ENCODE data around the gene TCF4. TPM values are rescaled to one million over a fixed set of nuclear protein-coding genes. Genes with fewer than 3 reads are reported as not detected.

The TCF4 gene
- total and polyA plus RNA-seq, 2 donors: 12.7 to 36.6 TPM

DNA sequence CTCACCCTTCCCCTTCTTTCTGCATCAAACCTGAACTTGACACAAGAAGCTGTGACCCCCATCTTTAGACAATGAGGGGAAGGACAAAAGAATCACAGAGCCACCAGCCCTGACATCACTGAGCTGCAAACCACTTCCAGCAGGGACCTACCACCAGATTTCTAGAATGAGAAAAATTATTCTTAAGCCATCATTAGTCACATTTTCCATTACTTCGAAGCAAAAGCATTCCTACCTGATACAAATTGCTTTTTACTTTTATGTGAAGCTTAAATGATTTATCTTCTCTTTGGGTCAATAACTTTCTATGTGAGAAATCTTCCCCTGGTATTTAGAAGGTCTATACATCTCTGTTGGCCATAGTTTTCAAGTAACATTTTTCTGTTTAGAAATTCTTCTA is 134.8 kb downstream of the TCF4 start:
- H3K36me3 ChIP-seq (ENCODE audit: control insufficient read depth in 2 of 2, insufficient read depth in 2 of 2, low read length in 1 of 2): no peaks in the 10 kb centered on the region
- no peak overlapping the region for H3K4me3 ChIP-seq (ENCODE audit: low read length in 2 of 2)
- WGBS: 94% methylated on average over 1 of the region's 1 CpG
- DNase-seq (ENCODE audit: low read depth in 6 of 9, low spot score in 9 of 9): no peak
- H3K4me1 ChIP-seq (ENCODE audit: control insufficient read depth in 2 of 2, insufficient read depth in 2 of 2, low read length in 2 of 2): no peaks in the 10 kb centered on the region
- H3K9me3 ChIP-seq (ENCODE audit: control insufficient read depth in 2 of 2, insufficient read depth in 1 of 2, low read length in 1 of 2): no peaks in the 10 kb centered on the region
- H3K27me3 ChIP-seq (ENCODE audit: control insufficient read depth in 2 of 2, insufficient read depth in 1 of 2, low read length in 1 of 2): no peaks in the 10 kb centered on the region
- no peak overlapping the region for H3K27ac ChIP-seq (ENCODE audit: low read depth in 1 of 2, low read length in 1 of 2)

DNA sequence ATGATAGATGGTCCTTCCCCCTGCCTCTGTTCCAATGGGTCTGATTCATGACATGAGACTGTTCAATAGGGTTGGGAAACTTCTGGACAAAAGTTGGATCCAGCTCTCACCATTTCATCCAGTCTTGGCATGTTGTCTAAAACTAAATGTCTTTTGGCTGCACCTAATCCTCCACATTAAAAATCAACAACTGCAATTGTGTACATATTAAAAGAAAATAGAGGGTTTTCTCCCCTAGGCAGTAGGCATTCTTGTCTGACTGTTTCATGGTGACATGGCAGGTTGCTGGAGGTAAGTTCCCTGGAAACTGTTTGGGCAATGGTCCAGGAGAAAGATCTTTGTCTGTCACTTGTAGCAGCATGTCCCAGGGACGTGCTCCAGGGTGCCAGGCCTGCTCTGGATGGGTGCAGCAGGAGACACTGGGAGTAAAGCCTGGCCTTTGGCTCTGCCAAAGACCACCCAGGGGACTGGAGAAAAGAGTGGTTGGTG is 135.8 kb downstream of the TCF4 start:
- 93% methylated on average over 1 of the region's 1 CpG for WGBS
- no peak overlapping the region for H3K27ac ChIP-seq (ENCODE audit: low read depth in 1 of 2, low read length in 1 of 2)
- DNase-seq (ENCODE audit: low read depth in 6 of 9, low spot score in 9 of 9): no peak

DNA sequence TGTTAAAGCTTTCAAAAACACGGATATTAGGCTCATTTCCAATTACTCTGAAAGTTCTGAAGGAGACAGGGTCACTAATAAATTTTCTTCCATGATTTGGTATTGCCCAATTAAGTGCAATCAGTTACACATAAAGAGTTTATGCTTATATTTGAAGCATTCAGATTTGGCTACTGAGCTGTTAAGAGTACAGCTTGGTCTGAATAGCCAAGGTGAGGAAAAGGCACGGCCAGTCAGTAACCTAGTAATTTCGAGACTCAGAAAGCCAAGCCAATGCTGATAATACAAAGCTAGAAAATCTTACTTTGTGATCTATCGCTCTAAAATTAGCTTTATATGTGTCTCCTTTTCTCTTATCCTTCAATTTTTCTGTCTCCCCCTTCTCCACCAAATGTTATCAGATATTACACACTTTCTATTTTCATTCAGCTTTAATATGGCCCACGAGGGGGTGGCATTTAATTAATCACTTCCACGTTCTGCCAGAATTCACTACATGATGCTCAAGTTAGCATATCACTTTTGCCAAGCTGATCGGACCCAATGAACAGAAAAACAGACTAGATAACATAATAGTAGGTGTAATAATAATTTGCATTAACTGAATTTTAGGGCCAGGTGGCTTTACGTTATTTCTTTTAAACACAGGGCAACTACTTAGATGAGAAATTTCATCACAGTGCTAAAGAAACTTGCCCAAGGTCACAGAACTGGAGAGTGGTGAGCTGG is 138.4 kb downstream of the TCF4 start:
- Histone ChIP-seq H3K27me3 (ENCODE audit: control insufficient read depth in 2 of 2, insufficient read depth in 1 of 2, low read length in 1 of 2) (no peaks in the 10 kb centered on the region), H3K27ac (ENCODE audit: low read depth in 1 of 2, low read length in 1 of 2) (no peak overlapping the region), H3K4me1 (ENCODE audit: control insufficient read depth in 2 of 2, insufficient read depth in 2 of 2, low read length in 2 of 2) (no peaks in the 10 kb centered on the region), H3K9me3 (ENCODE audit: control insufficient read depth in 2 of 2, insufficient read depth in 1 of 2, low read length in 1 of 2) (no peaks in the 10 kb centered on the region), H3K4me3 (ENCODE audit: low read length in 2 of 2) (no peak overlapping the region), H3K36me3 (ENCODE audit: control insufficient read depth in 2 of 2, insufficient read depth in 2 of 2, low read length in 1 of 2) (no peaks in the 10 kb centered on the region)
- no peak for DNase-seq (ENCODE audit: low read depth in 6 of 9, low spot score in 9 of 9)
- WGBS: 88% methylated on average over 8 of the region's 8 CpGs

More for the DNA sequence above, 135.8 kb downstream of the TCF4 start:
- no peaks in the 10 kb centered on the region for H3K27me3 ChIP-seq (ENCODE audit: control insufficient read depth in 2 of 2, insufficient read depth in 1 of 2, low read length in 1 of 2)
- no peaks in the 10 kb centered on the region for H3K9me3 ChIP-seq (ENCODE audit: control insufficient read depth in 2 of 2, insufficient read depth in 1 of 2, low read length in 1 of 2)
- no peaks in the 10 kb centered on the region for H3K36me3 ChIP-seq (ENCODE audit: control insufficient read depth in 2 of 2, insufficient read depth in 2 of 2, low read length in 1 of 2)
- no peaks in the 10 kb centered on the region for H3K4me1 ChIP-seq (ENCODE audit: control insufficient read depth in 2 of 2, insufficient read depth in 2 of 2, low read length in 2 of 2)
- no peak overlapping the region for H3K4me3 ChIP-seq (ENCODE audit: low read length in 2 of 2)

DNA sequence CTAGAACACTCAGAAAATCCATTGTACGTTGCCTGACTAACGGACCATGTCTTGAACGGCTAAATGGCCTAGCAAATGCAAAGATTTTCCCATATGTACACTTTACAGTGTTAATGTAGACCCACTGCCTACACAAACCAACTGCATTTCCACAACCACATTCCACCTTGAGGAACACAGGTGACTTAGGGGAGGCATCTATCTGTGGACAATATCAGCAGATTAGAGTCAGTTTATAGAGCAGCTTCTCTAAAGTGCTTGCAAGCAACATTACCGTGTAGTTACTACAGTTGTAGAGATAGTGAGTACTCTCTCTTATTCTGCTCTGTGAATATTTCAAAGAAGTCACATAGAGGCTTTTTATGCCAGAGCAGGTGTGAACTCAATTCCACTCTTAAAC is 139.6 kb downstream of the TCF4 start:
- Histone ChIP-seq H3K27ac (ENCODE audit: low read depth in 1 of 2, low read length in 1 of 2) (no peak overlapping the region), H3K4me3 (ENCODE audit: low read length in 2 of 2) (no peak overlapping the region), H3K4me1 (ENCODE audit: control insufficient read depth in 2 of 2, insufficient read depth in 2 of 2, low read length in 2 of 2) (no peaks in the 10 kb centered on the region), H3K36me3 (ENCODE audit: control insufficient read depth in 2 of 2, insufficient read depth in 2 of 2, low read length in 1 of 2) (no peaks in the 10 kb centered on the region), H3K9me3 (ENCODE audit: control insufficient read depth in 2 of 2, insufficient read depth in 1 of 2, low read length in 1 of 2) (no peaks in the 10 kb centered on the region), H3K27me3 (ENCODE audit: control insufficient read depth in 2 of 2, insufficient read depth in 1 of 2, low read length in 1 of 2) (no peaks in the 10 kb centered on the region)
- WGBS: 95% methylated on average over 4 of the region's 4 CpGs
- DNase-seq (ENCODE audit: low read depth in 6 of 9, low spot score in 9 of 9): no peak

DNA sequence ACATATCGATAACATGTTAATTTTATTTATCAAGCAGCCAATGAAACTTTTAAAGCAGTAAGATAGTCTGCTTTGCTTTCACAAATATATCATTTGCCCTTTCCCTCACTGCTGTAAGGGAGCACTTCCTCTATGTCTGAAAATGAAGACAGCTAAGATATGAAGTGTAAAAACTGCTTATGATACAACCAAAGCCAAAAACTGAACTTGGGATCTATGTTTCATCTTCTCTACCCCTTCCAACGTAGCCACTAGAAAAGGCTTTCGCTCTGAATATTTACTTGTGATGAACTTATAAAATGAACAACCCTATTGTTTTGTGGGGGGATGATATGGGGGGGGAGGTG is 140.3 kb downstream of the TCF4 start:
- no peak overlapping the region for H3K27ac ChIP-seq (ENCODE audit: low read depth in 1 of 2, low read length in 1 of 2)
- no peak overlapping the region for H3K4me3 ChIP-seq (ENCODE audit: low read length in 2 of 2)
- no peaks in the 10 kb centered on the region for H3K27me3 ChIP-seq (ENCODE audit: control insufficient read depth in 2 of 2, insufficient read depth in 1 of 2, low read length in 1 of 2)
- no peaks in the 10 kb centered on the region for H3K36me3 ChIP-seq (ENCODE audit: control insufficient read depth in 2 of 2, insufficient read depth in 2 of 2, low read length in 1 of 2)
- H3K9me3 ChIP-seq (ENCODE audit: control insufficient read depth in 2 of 2, insufficient read depth in 1 of 2, low read length in 1 of 2): no peaks in the 10 kb centered on the region
- no peaks in the 10 kb centered on the region for H3K4me1 ChIP-seq (ENCODE audit: control insufficient read depth in 2 of 2, insufficient read depth in 2 of 2, low read length in 2 of 2)
- 93% methylated on average over 3 of the region's 3 CpGs for WGBS
- DNase-seq (ENCODE audit: low read depth in 6 of 9, low spot score in 9 of 9): no peak

DNA sequence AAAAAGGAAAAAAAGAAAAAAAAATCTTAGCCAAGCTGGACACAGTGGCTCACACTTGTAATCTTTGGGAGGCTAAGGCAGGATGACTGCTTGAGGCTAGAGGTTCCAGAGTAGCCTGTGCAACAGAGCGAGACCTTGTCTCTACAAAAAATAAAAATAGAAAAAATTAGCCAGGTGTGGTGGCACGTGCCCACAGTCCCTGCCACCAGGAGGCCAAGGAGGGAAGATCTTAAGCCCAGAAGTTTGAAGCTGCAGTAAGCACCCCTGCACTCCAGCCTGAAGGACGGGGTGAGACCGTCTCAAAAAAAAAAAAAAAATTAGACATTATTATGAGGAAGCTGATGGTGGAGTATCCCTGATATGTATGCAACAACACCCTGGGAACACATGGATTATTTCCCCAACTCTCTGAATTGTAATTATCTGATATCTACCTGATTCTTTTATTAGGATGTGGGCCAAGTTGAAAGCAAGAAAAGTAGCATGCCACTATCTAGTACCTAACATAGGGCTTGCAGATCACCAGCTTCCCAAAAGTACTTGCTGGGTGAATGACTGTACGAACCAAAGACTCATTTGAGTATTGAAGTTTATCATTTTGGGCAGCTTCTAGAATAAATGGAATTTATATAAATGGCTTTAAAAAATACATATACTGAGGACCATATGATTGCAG is 140.9 kb downstream of the TCF4 start:
- Histone ChIP-seq H3K4me3 (ENCODE audit: low read length in 2 of 2) (no peak overlapping the region), H3K27me3 (ENCODE audit: control insufficient read depth in 2 of 2, insufficient read depth in 1 of 2, low read length in 1 of 2) (no peaks in the 10 kb centered on the region), H3K9me3 (ENCODE audit: control insufficient read depth in 2 of 2, insufficient read depth in 1 of 2, low read length in 1 of 2) (no peaks in the 10 kb centered on the region), H3K27ac (ENCODE audit: low read depth in 1 of 2, low read length in 1 of 2) (no peak overlapping the region), H3K4me1 (ENCODE audit: control insufficient read depth in 2 of 2, insufficient read depth in 2 of 2, low read length in 2 of 2) (no peaks in the 10 kb centered on the region), H3K36me3 (ENCODE audit: control insufficient read depth in 2 of 2, insufficient read depth in 2 of 2, low read length in 1 of 2) (no peaks in the 10 kb centered on the region)
- WGBS: 94% methylated on average over 5 of the region's 5 CpGs
- no peak for DNase-seq (ENCODE audit: low read depth in 6 of 9, low spot score in 9 of 9)

DNA sequence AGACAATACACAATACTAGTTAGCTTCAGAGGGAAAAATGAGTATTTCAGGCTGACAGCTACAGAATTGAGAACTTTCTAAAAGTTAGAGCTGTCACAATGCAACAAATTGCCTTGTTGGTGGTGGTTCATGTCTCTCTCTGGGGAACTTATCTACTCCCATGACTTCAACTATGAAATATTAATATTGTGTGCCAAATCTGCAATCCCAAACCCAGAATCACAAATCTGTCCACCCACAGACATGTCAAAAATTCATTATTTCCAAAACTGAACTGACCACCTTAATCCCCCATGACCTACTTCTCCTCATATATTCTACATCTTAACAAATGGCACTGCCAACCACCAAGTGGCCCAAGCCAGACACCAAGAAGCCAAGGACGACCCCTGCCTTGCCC is 143.5 kb downstream of the TCF4 start:
- Histone ChIP-seq H3K9me3 (ENCODE audit: control insufficient read depth in 2 of 2, insufficient read depth in 1 of 2, low read length in 1 of 2) (no peaks in the 10 kb centered on the region), H3K27ac (ENCODE audit: low read depth in 1 of 2, low read length in 1 of 2) (no peak overlapping the region), H3K4me1 (ENCODE audit: control insufficient read depth in 2 of 2, insufficient read depth in 2 of 2, low read length in 2 of 2) (no peaks in the 10 kb centered on the region), H3K27me3 (ENCODE audit: control insufficient read depth in 2 of 2, insufficient read depth in 1 of 2, low read length in 1 of 2) (no peaks in the 10 kb centered on the region), H3K36me3 (ENCODE audit: control insufficient read depth in 2 of 2, insufficient read depth in 2 of 2, low read length in 1 of 2) (no peaks in the 10 kb centered on the region), H3K4me3 (ENCODE audit: low read length in 2 of 2) (no peak overlapping the region)
- 98% methylated on average over 1 of the region's 1 CpG for WGBS
- no peak for DNase-seq (ENCODE audit: low read depth in 6 of 9, low spot score in 9 of 9)

DNA sequence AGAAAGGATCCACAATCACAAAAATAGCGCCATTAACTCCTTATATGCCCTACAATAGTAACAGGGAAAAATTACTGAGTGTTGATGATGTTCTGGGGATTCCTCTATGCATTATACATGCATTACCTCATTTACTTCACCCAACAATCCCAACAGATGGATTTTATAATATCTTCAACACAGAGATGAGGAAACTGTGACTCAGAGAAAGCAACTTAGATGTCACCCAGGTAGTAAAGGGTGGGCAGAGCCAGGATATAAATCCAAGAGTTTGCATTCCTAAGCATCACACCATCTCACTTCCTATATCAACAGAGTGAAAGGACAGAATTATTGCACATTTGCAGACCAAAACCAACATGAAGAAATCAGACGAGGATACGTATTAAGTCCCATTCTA is 144.2 kb downstream of the TCF4 start:
- DNase-seq (ENCODE audit: low read depth in 6 of 9, low spot score in 9 of 9): no peak
- no peak overlapping the region for H3K27ac ChIP-seq (ENCODE audit: low read depth in 1 of 2, low read length in 1 of 2)
- no peaks in the 10 kb centered on the region for H3K27me3 ChIP-seq (ENCODE audit: control insufficient read depth in 2 of 2, insufficient read depth in 1 of 2, low read length in 1 of 2)
- H3K4me3 ChIP-seq (ENCODE audit: low read length in 2 of 2): no peak overlapping the region
- H3K9me3 ChIP-seq (ENCODE audit: control insufficient read depth in 2 of 2, insufficient read depth in 1 of 2, low read length in 1 of 2): no peaks in the 10 kb centered on the region
- WGBS: 99% methylated on average over 3 of the region's 3 CpGs
- no peaks in the 10 kb centered on the region for H3K4me1 ChIP-seq (ENCODE audit: control insufficient read depth in 2 of 2, insufficient read depth in 2 of 2, low read length in 2 of 2)
- H3K36me3 ChIP-seq (ENCODE audit: control insufficient read depth in 2 of 2, insufficient read depth in 2 of 2, low read length in 1 of 2): no peaks in the 10 kb centered on the region

DNA sequence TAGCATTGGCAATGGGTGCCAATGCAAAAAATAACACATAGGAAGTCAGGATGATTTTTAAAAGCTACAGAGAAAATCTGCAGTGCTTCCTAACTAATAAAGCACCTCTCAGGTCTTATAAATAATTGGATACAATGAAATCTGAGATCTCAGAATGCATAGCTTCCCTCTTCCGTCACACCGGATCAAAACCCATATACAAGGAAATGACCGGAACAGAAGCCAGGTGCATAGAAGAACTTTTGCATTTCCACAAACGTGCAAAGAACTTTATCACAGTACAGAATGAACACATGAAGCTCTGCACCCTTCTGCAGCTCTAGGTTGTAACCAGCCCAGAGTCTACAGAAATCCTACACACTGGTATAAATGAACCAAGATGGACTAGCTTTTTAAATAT is 145.4 kb downstream of the TCF4 start:
- no peaks in the 10 kb centered on the region for H3K4me1 ChIP-seq (ENCODE audit: control insufficient read depth in 2 of 2, insufficient read depth in 2 of 2, low read length in 2 of 2)
- 93% methylated on average over 4 of the region's 4 CpGs for WGBS
- H3K4me3 ChIP-seq (ENCODE audit: low read length in 2 of 2): no peak overlapping the region
- no peaks in the 10 kb centered on the region for H3K36me3 ChIP-seq (ENCODE audit: control insufficient read depth in 2 of 2, insufficient read depth in 2 of 2, low read length in 1 of 2)
- no peaks in the 10 kb centered on the region for H3K9me3 ChIP-seq (ENCODE audit: control insufficient read depth in 2 of 2, insufficient read depth in 1 of 2, low read length in 1 of 2)
- no peaks in the 10 kb centered on the region for H3K27me3 ChIP-seq (ENCODE audit: control insufficient read depth in 2 of 2, insufficient read depth in 1 of 2, low read length in 1 of 2)
- H3K27ac ChIP-seq (ENCODE audit: low read depth in 1 of 2, low read length in 1 of 2): no peak overlapping the region
- DNase-seq (ENCODE audit: low read depth in 6 of 9, low spot score in 9 of 9): no peak

All from thymus (tissue), 11 donors.